ENCODE data around the gene FAM83F.
"Not testable (repeated sequence)": the region's sequence is repeated elsewhere in the genome, so short reads cannot be mapped to it uniquely, and the experiment has no call there.

The FAM83F gene

GRCh38 chr22:39966470-39966869 is 28.3 kb upstream of the FAM83F start:
- no peak for DNase-seq

GRCh38 chr22:39967103-39967829 is 27.5 kb upstream of the FAM83F start:
- DNase-seq, result no peak

- DNase-seq, result no peak
Measured at GRCh38 chr22:39967996-39968972, 26.5 kb upstream of the FAM83F start.

GRCh38 chr22:39970742-39971141 is 24.0 kb upstream of the FAM83F start:
- DNase-seq, result no peak

- DNase-seq, result no peak
Measured at GRCh38 chr22:39972641-39973040, 22.1 kb upstream of the FAM83F start.

- no peak for DNase-seq
Measured at GRCh38 chr22:39973656-39974055, 21.1 kb upstream of the FAM83F start.

- no peak for DNase-seq
Measured at GRCh38 chr22:39974065-39974464, 20.7 kb upstream of the FAM83F start.

GRCh38 chr22:39979048-39979447 is 15.7 kb upstream of the FAM83F start:
- DNase-seq, result no peak

- no peak for DNase-seq
Measured at GRCh38 chr22:39979458-39979857, 15.3 kb upstream of the FAM83F start.

- DNase-seq, result no peak
Measured at GRCh38 chr22:39980596-39980995, 14.2 kb upstream of the FAM83F start.

- DNase-seq, result no peak
Measured at GRCh38 chr22:39983346-39983745, 11.4 kb upstream of the FAM83F start.

GRCh38 chr22:39984006-39984405 is 10.7 kb upstream of the FAM83F start:
- DNase-seq, result no peak

GRCh38 chr22:39984746-39985145 is 10.0 kb upstream of the FAM83F start:
- DNase-seq, result no peak

GRCh38 chr22:39985383-39986035 is 9.2 kb upstream of the FAM83F start:
- no peak for DNase-seq

GRCh38 chr22:39988386-39989114 is 6.2 kb upstream of the FAM83F start:
- DNase-seq, result no peak

- DNase-seq, result no peak
Measured at GRCh38 chr22:39989633-39990032, 5.1 kb upstream of the FAM83F start.

- no peak for DNase-seq
Measured at GRCh38 chr22:39990686-39991085, 4.1 kb upstream of the FAM83F start.

GRCh38 chr22:39991159-39991860 is 3.4 kb upstream of the FAM83F start:
- no peak for DNase-seq

- no peak for DNase-seq
Measured at GRCh38 chr22:39992088-39992826, 2.5 kb upstream of the FAM83F start.

GRCh38 chr22:39992894-39993293 is 1.9 kb upstream of the FAM83F start:
- DNase-seq, result not testable (repeated sequence)

- DNase-seq, result no peak
Measured at GRCh38 chr22:39994041-39994565, 651 bp upstream of the FAM83F start.
